PC-9 (cell line): ENCODE results near the gene RAB31.

Experiments used
- EZH2 ChIP-seq: fragments of 200-600 bp; sonication (generic); IDR thresholded peaks from 2 replicates; pipeline ENCODE4 v1.8.0; 2017; ENCODE audit warnings: antibody characterized with exemption, low read depth
- TF ChIP-seq, protein P1 (sequence below): fragments of 200-600 bp; sonication (generic); conservative IDR thresholded peaks from 2 replicates; pipeline ENCODE4 v1.6.1; 2017; ENCODE audit warnings: mixed run types, antibody characterized with exemption, mild to moderate bottlenecking, moderate library complexity

DNA sequence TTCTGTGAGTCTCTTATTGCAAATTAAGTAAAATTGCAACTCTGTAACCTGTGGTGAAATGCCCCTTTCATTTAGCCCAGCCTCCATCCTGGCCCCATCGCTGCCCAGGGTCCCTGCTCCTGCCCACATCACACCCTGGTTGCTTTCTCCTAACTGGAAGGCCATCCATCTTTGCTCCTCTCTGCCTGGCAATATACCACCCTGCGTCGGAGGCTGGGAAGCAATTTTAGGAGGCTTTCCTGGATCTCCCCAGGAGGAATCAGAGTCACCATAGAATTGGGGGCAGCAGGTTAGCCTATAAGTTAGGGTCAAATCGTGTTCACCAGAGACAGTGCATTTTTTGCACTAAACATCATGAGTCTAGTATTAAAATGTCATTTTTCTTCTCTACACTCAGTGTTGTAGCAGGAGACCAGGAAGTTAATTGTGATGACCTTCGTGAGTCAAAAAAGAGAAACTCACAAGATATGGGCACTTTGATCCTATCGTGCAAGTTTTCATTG lies 163.2 kb downstream of the RAB31 start:
- TF ChIP-seq, protein P1, sequence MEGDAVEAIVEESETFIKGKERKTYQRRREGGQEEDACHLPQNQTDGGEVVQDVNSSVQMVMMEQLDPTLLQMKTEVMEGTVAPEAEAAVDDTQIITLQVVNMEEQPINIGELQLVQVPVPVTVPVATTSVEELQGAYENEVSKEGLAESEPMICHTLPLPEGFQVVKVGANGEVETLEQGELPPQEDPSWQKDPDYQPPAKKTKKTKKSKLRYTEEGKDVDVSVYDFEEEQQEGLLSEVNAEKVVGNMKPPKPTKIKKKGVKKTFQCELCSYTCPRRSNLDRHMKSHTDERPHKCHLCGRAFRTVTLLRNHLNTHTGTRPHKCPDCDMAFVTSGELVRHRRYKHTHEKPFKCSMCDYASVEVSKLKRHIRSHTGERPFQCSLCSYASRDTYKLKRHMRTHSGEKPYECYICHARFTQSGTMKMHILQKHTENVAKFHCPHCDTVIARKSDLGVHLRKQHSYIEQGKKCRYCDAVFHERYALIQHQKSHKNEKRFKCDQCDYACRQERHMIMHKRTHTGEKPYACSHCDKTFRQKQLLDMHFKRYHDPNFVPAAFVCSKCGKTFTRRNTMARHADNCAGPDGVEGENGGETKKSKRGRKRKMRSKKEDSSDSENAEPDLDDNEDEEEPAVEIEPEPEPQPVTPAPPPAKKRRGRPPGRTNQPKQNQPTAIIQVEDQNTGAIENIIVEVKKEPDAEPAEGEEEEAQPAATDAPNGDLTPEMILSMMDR: no peak
- TF ChIP-seq EZH2: no peak
